NCI-H82 treated with DMSO at 0.1 percent for 48 hours (cell line): ENCODE measurements around the gene GPR141.

Experiments used
- DNase-seq: peaks from one replicate; lab custom pipeline; 2025; ENCODE audit not compliant: unreplicated experiment; lab: John Stamatoyannopoulos, UW

GPR141 gene

DNA sequence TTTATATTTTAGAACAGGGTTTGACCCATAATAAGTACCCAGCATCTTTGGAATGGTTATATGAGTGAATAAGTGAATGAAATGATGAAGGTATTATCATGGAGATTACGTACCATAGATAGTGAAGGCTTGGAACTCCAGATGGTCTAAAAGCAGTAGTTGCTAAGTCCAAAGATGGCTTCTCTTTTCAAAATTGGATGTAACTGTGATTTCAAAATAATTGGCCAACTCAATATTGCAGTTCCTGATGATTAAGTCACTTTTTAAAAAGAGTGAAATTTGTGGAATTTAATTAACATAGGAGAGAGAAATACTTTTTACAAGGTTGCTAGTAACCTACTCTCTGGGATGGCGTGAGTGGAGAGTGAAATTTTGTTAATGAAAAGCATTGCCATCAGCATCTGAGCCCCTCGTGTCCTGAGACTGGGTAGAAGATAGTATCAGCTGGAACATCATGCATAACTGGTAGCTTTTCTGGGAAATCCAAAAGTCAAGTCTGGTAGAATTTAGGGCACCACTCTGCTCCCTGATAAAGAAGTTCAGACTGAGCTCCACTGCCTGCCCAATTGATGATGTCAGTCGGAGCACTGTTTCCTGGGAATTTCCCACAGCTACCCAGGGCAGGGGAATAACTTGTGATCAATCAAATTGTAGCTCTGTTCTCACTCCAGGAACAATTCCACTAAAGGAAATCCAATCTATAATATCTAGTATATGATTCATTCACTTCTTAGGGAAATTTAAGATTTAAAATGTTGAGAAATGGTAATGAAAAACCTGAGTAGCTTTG is 3.2 kb downstream of the GPR141 start:
- no peak for DNase-seq

DNA sequence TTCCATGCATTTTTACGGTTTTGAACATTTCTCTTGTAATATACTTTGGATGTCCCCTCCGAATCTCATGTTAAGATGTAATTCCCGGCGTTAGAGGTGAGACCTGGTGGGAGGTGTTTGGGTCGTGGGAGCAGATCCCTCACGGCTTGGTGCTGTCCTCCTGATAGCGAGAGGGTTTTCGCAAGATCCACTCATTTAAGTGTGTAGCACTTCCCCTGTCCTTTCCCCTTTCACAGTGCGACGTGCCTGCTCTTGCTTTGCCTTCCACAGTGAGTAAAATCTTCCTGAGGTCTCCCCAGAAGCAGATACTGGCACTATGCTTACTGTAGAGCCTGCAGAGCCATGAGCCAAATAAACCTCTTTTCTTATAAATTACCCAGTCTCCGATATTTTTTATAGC is 6.6 kb downstream of the GPR141 start:
- DNase-seq, result no peak

GRCh38 chr7:37694208-37695094 is 10.9 kb downstream of the GPR141 start:
- no peak for DNase-seq

GRCh38 chr7:37698276-37698675 is 14.7 kb downstream of the GPR141 start:
- no peak for DNase-seq

DNA sequence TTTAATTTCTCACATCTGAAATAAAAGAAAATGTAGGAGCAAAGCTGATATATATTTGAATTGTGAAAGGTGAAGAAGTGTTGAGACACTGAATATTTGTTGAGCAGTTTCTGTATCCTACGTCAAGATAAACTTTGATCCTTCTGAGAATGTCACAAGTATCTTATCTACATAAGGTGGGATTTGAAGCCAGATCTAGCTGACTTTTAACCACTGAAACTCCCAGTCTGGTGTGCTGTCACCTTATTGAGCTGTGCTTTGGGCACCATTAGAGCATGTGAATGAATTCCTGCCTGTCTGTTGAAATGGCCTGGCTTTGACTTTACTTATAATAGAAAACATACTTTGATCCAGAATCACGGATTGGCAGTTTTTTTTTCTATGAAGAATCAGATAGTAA is 15.2 kb downstream of the GPR141 start:
- no peak for DNase-seq

GRCh38 chr7:37701769-37702168 is 18.2 kb downstream of the GPR141 start:
- DNase-seq, result no peak

DNA sequence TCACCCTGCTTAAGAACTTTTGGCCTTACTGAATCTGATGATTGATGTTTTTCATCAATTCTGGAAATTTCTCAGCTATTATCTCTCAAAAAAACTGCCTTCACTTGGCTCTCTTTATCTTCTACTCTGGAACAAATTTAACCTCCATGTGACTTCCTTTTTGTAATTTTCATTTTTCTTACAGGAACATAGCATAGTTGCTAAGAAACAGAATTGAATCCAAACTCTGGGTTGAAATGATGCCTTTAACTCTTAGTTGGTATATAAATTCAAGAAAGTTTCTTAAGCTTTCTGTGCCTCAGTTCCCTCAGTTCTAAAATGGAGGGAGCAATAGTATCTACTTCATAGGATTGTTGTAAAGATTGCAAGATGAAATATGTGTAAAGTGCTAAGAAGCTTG is 19.8 kb downstream of the GPR141 start:
- no peak for DNase-seq

GRCh38 chr7:37704328-37704833 is 20.8 kb downstream of the GPR141 start:
- peak; percentile 16 for DNase-seq

DNA sequence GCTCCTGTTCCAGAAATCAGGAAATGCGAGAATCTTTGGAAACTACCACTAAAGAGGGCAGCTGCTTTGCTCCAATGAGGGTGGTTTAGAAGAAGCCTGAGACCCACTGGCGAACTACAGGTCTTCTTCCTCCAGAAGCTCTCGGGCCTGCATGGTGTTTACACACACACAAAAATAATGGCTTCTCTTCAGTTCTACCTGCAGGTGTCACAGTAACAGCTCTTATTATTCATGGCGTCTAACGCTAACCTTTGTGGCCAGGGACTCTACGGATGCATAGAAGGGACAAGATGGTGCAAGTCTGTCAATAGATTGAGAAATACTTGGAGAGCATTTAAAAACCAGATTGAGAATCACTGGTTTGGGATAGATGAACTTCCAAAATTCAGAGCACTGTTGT is 22.4 kb downstream of the GPR141 start:
- DNase-seq, result no peak

GRCh38 chr7:37706804-37707203 is 23.2 kb downstream of the GPR141 start:
- DNase-seq, result no peak

GRCh38 chr7:37707754-37708485 is 24.4 kb downstream of the GPR141 start:
- DNase-seq, result no peak

- no peak for DNase-seq
Observed at GRCh38 chr7:37709631-37710509, 26.3 kb downstream of the GPR141 start.

GRCh38 chr7:37713613-37714012 is 30.0 kb downstream of the GPR141 start:
- no peak for DNase-seq

DNA sequence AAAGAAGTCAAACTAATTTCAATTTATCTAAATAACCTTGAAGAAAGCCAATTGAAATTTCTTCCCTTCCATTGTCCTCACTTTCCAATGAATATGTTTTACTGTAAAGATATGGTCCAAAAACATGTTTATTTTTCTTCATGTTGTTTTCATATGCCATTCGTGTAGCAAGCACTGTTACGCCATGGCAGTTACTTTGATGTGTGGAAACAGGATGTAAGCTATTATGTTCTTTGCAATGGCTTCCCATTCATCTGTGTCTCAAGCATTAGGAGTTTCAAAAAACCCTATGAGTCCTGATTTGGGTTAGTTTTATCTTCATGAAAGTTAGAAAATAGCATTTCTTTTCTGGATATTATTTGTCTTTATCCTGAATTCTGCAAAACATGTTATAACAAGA is 31.0 kb downstream of the GPR141 start:
- DNase-seq, result no peak

DNA sequence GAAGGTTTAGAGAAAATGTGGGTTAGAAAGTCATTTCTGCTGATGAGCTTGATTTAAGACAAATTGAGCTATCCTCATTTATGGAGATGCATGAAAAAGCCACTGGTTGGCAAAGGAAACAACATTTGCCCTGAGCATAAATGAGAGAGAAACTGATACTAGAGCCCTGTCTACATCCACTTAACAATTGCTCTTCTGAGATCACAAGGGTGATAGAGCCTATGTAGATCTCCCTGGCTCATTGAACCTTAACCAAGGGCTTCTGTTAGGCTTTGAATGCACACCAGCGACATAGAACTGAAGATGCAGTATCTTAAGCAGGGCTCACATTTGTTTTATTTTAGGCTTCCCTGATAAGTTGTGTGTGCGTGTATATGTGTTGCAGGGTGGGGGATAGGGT is 35.0 kb downstream of the GPR141 start:
- no peak for DNase-seq

DNA sequence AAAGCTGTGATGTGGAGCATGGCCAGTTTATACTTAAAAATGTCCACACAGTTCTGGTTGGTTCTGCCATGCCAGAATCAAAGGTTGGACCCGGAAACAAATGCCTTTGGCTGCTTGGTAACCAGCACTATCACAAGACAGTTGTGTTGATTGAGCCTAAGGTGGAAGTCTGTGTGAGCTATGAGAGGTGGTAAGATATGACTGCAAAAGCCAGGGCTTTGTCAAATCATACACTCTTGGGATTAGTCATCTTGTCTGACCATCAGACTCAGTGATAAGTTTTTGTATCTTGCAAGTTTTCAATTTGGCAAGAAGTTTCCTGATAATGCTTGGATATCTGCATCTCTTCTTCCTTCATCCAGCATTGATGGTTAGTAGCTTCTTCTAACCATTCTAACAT is 35.5 kb downstream of the GPR141 start:
- no peak for DNase-seq

- DNase-seq, result no peak
Observed at GRCh38 chr7:37724732-37725131, 41.2 kb downstream of the GPR141 start.

- DNase-seq, result no peak
Observed at GRCh38 chr7:37726016-37726415, 42.5 kb downstream of the GPR141 start.

GRCh38 chr7:37728747-37729146 is 45.2 kb downstream of the GPR141 start:
- no peak for DNase-seq

DNA sequence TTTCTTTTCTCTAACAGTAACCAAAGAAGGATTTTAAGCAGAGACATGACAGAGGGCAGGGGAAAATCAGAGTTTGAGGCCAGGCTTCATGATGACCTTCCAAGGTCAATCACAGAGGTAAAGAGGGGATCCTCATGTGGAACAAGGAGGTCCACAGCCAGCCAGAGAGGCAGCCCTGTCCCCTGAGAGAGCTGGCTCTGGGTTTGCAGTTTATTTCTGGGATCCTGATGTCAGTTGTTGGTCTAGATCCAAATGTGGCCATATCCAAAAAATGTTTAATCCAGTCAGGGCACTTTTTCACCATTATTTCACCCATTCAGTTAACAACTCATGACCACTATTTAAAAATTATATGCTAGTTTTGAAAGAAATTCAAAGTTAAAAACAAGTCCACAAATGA is 45.6 kb downstream of the GPR141 start:
- DNase-seq, result no peak
